Renal cortical epithelial cell (primary cell): ENCODE results near the gene WWOX. TPM values are rescaled to one million over a fixed set of nuclear protein-coding genes. Genes with fewer than 3 reads are reported as not detected.

Source experiments
- DNase-seq: peaks from one replicate; pipeline ENCODE4 v3.0.0-alpha.2; 2011; ENCODE audit warnings: low read depth
- total RNA-seq: library from RNA; depleted of rRNA; stranded (reverse); fragments of >200 nt; gene quantifications from 2 replicates; pipeline ENCODE4 v1.2.3, GENCODE V29; 2014

The WWOX gene
- total RNA-seq, 1 donor from 2014 or later, result 29.5 TPM

DNA sequence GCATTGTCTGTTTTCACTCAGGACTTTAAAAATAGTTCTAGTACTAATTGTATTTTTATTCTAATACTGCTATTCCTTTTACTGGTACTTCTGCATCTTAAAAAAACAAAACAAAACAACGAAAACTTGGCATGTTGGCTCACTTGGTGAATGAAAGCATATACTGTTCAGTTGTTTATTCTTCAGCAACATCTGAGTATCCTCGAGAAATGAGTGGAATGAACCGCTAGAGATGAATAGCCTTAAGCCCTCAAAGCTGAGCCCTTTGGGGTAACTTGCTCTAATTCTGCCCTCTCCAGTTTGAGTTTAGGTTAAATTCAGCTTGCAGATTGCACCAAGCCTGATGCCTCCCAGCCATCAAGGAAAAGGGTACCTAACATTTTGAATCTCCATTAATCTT, 126.5 kb downstream of the WWOX start:
- no peak for DNase-seq

DNA sequence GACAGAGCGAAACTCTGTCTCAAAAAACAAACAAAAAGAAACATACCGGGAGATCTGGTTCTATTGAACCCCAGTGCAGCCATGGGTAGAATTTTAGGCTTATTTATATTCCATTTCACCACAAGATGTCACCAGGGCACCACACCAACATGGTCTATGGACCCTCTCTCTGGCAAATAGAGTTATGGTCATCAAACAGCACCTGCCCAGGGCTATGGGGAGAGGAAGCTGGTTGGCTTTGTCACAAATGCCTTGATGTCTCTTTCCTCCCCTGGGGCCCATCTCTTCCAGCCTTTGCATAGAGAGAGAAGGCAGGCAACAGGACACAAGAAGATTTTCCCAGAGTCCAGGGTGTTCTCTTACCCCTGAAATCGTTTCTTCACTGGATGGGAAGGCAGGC, 128.4 kb downstream of the WWOX start:
- no peak for DNase-seq

DNA sequence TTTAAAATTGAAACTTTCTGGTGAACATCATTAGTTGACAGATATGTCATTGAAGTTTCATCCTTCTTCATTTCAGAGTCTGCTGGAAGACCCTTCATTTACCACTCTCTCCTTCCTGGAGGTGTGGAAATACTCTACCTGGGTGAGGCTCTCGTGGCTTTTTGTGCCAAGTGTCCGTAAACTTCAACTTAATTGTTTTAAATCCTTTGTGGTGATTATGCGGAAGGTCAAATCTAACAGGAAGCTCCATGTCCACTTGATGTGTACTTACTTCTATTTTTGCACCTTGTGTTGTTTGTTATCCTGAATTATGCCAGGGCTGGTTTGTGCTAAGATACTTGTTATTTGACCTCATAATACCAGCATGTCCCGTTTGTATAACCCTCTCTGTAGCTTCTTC, 129.2 kb downstream of the WWOX start:
- no peak for DNase-seq

DNA sequence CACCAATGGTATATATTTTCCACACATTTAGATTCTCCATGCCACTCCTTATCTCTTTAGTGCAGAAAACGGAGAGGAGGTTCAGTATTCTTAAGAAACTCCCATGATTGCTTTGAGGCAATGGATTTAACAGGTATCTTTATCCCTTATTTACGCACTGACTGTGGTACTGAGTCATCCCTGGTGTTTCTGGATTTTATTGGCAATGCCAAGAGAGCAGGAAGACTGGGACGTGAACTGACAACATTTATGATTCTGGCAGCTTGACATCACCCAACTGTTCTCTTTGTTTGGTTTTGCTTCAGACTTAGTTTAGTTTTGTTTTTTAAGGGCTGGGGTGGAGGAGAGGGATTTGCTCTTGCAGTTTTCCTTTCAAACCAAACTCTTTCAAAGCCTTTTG, 131.4 kb downstream of the WWOX start:
- no peak for DNase-seq

DNA sequence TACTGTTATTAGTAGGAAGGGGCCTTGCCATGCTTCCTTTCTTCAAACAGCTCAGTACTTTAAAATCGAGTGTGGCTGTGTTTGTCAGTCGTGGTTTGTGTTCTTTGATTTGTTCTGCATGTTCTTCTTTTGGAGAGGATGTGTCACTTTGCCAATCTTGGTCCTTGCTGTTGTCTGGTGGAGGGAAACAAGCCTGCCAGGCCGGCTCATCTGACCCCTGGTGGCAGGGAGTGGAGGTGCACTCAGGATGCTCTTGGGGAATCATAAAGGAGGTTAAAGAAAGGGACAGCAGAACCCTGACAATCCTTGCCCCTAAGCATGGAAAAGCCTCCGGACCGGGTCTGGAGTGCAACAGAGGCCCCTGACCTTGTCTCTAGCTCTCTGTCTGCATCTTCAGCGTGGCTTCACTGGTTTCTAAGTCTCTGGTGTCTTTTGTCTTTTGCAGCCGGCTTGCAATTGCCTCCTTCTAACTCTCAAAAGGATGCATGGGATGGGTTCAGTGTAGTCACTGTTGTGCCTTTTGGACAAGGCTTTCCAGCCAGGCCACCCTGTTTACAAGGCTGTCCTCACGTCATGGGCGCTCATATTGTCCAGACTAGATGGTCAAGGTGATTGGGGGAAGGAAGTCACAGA, 135.8 kb downstream of the WWOX start:
- DNase-seq, result peak; percentile 44

DNA sequence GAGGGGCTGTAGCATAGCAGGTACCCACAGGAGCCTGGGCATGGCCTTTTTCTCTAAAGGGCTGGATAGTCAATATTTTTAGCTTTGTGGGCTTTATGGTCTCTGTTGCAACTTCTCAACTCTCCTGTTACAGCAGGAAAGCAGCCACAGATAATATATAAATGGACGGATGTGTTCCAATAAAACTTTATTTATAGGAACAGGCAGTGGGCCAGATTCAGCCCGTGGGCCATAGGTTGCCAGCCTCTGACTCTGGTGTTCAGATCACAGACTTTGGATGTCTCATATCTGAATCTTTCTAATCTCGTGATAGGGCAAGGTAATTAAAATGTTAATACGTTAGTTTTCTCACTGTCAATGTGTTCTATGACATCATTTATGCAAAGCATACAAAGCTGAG, 136.4 kb downstream of the WWOX start:
- no peak for DNase-seq

DNA sequence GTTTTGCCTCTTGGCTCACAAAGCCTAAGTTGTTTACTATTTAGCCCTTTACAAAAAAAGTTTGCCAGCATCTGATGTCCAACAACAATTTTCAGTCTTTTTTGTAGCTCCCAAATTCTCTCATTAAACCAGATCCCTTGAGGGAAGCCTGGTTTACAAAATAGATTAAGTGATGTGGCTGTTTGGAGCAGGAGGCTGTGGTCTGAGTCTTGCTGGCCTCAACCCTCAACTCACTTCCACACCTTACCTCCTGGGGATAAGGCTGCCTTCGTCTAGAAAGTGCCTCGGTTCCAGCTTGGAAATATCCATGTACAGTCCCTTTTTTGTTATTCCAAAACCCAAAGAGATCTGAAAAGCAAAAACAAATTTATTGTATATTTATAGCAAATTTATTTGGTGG, 138.4 kb downstream of the WWOX start:
- no peak for DNase-seq

DNA sequence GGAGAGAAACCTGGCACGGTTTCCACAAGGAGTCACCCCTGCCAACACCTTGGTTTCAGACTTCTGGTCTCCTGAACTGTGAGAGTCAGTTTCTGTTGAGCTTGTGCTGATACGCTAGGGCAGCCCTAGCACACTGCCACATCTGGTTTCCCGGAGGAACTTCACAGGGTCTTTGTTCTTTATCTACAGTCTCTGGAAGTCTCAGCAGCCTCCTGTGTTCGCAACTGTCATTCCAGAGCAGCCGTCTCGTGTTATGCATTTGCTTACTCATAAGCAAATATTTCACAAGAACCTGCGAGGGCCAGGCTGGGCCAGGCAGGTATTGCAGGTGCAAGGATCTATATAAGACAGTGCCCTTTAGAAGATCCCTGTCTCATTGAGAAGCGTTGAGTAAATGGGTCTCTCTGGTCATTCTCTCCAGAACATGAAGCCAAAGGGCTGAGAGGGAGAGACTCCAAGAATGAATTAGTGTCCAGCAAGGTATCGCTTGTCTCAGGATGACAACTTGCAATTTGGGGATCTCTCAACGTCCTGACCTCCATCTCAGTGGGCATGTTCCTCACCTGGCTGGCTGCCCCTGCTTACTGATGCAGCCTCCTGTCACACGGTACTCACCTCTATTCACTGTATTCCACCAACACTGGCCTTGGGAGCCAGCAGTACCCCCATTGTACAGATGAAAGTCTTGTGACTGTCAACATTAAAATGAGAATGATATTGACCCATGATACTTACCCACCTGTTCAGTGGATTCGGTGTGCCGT, 141.2 kb downstream of the WWOX start:
- peak; percentile 44 for DNase-seq

DNA sequence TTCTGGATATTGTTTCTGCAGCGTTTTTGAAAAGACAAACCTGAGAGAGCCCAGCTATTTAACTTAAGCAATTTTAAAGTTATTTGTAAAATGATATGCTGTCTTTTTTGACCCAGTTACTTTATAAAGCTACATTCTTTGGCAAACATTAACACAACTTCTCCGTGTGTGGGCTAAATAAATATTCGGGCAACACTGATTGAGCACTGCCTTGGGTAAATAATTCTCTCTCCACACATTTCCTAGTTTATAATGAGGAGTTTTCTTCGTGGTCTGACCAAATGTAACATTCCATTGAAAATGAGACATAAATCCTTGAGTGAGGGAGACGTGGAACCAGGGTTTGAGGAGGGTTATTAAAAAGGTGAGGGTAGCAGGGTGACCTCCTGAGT, 142.8 kb downstream of the WWOX start:
- peak; percentile 80 for DNase-seq

DNA sequence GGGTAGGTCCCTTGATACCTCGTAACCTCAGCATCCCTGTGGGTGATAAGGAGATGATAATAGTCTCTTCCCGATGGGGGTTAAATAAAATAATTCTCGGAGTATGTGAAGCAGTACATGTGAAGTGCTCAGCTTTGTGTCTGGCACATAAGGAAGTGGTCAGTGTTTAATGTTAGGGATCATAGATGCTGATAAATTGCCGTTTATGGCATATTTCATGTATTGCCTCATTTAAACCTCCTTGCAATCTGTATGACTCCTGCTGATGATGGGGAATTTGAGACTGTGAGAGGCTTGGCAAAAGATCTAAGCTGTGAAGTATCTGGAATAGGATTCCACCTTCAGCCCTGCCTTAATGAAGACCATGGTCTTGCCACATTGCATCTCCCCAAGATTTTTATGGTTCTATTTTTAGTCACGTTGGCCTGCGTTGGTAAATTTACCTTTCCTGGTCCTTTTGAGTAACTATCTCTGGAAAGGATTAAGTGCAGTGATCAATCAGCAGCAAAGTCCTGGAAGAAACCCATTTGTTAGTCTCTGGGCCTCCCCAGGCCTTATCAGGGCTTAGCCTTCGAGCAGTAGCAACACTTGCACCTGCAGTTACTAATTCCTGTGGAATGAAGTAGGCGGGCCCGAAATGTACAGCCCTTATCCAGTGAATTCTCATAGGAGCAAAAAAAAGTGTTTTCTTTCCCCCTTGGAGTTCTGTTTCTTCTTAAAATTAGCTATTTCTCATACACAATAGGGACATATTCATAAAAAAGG, 144.9 kb downstream of the WWOX start:
- peak; percentile 36 for DNase-seq

DNA sequence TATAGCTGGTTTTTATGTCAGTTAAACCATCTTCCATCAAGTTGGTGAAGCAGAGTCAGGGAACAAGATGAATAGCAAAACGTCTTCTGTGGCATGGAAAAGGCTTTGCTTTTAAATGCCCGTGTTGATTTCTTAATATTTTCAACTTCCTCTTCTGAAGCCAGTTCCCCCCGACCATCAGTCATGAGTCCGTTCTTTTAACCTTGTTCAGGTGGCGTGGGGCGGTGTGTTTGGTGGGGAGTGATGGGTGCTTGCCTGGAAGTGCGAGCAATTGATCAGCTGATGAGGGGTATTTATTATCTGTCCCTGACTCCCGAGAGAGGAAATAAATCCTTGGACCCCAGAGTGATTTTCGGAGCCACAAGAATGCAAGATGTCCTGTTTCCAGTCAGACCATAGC, 147.1 kb downstream of the WWOX start:
- no peak for DNase-seq

DNA sequence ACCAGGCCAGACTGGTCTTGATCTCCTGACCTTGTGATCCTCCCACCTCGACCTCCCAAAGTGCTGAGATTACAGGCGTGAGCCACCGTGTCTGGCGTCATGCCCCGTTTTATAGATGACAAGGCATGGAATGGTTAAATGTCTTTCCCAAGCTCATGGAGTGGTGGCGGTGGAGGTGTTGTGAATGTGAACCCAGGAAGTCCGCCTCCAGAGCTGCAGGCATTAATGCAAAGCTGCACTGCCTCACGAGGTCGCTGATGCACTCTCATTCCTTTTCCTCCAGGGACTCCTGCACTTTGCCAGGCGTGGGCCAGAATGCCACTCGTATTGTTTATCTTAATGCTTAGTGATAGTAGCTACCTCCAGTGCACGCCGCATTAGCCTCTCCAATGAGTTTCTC, 149.6 kb downstream of the WWOX start:
- peak; percentile 70 for DNase-seq

DNA sequence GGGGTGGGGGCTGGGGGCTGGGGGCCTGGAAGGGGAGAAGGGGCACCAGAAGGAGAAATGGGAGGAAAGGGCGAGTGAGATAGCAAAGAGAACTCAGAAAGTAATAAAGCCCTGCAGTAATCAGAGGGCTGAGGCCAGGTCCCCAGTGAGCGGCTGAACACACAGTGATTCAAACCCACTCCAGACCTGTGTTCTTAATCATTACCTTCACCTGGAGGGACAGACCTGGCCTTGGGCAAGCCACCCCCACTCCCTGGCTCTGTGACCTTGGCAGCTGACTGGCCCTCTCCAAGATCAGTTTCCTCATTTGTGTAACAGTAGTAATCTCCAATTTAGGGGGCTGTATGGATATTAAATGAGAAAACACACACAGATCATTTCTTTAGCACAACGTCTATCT, 150.4 kb downstream of the WWOX start:
- DNase-seq, result peak; percentile 28

DNA sequence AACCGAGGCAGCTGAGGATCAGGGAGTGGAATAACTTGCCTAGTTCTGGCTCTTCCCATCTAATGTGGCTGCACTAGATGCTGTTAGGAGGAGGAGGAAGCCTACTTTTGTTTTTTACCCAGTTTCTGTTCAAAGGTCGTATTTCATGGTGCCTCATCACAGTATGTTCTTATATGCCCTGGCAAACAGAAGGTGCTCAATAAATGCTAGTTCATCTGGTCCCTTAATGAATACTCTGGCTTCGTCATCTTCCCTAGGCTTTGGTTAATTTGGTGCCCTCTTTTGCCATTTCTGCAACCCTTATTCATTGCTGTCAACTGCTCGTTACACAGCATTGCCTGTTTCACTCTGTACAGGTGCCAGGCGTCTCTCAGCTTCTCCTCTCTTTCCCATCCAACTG, 151.7 kb downstream of the WWOX start:
- no peak for DNase-seq

DNA sequence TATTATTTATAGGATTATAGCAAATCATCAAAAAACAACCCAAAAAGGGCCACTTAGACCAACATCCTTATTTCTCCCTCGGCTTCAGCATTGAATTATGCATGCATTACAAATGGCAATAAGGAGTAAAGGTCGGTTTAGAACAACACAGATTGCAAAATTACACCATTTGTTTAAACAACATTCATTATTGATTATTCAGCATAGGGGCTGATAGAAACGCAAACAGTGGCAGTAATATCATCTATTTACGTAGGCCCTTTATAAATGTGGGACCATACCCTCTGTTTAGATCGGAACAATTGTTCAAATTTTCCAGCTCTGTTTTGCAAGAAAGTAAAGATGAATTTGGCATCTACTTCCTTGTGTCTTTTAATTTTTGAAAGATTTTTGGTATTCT, 153.3 kb downstream of the WWOX start:
- no peak for DNase-seq

DNA sequence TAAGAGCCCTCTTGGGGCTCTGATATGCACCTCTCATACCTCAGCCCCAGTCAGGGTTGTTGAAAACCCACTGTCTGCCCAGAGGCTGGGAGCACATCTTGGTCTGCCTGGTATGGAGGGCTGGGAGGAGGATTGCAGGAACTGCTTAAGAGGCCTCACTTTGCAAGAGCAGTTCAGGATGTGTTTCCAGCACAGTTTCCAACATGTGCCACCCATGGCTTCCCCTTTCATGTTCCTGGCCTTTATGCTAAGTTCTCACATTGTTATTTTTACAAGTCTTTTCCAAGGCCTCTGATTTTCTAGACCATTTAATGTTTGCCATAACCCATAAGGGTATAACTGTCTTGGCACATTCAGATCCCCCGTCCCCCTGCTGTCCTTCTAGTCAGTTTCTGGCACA, 155.4 kb downstream of the WWOX start:
- no peak for DNase-seq

DNA sequence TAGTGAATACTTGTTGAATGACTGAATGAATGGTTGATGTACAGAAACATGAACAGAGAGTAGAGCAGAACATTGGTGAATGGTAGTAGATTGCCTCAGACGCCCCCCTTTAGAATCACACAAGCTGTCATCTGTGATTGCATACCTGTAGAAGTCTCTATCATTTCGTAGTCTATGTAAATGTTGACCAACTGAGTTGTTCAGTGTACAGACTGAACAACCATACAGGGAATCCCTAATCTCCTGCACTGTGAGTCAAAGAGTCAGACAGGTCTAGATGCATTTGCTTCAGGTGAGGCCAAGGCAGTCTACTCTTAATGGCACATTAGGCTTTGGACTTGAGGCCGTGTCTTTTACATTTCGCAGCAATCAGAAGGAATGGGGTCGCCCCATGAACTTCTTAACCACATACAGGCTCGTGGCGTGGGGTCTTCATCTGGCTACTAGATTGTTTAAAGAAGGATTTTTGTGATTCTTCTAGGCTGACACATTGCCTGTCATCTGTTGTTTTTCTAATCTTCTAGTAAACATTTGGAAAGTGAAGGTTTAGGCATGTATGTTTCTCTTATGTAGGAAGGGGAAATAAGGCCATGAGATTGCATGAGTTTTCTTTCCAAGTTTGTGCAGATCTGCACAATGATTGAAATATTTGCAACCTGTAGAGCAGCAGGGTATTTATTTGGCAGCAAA, 157.4 kb downstream of the WWOX start:
- no peak for DNase-seq

DNA sequence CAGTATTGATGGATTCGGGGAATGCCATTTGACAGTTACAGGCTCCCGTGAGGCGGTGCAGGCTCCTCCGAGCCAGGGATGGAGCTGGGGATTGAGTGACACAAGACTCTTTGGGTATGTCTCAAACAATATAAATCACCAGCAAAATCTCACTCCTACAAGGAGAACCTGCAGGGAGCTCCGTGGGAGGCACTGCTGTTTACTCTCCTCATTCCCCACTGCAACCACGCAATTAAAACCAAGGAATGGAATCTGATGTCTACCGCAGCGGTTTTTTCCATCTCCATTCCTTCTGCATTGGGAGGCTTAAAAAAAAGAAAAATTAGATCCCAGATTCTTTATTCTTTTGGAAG, 157.9 kb downstream of the WWOX start:
- DNase-seq, result peak; percentile 28

DNA sequence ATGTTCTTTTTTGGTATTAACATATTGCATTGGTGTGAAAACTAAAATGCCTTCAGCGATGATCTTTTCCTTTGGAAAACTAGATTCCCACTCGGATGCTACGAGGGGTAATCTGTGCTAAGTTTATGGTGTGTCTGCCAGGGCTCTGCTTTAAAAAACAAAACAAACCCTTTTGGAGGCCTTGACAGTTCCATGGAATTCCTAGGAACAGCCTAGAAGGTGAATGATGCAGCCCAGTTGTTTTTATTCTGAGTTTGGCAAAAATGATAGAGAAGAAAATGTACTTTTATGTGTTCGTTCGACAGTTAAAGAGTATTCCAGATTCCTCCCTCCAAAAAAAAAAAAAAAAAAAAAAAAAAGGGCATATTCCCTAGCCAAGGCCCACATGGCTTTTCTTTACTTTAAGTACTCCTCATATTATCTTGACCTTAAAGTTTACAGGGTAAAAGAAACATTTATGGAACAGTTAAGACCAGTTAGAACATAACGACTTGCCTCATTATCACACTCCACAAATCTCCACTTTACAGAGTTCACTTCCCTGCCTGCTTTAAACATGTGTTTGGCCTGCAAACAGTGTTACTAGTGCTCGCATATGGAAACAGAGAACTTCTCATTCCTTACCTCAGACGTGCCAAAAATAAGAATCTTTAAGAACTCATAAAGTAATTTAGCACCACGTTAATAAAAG, 159.1 kb downstream of the WWOX start:
- no peak for DNase-seq

DNA sequence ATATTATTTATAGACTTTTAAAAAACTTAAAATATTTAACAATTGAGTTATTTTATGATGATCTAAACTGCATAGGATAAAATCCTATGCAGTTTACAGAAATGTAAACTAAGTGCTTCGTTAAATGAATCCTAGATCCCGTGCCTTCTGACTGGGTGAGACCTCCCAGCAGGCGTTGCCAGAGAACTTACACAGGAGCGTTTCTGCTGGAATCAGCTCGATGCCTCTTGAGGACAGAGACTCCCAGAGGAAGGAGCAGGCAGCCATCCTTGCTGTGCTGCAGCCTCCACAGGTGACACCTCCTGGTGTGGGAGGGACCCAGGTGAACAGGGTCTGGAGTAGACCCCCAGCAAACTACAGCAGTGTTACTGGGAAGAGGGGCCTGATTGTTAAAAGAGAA, 160.4 kb downstream of the WWOX start:
- peak; percentile 22 for DNase-seq

DNA sequence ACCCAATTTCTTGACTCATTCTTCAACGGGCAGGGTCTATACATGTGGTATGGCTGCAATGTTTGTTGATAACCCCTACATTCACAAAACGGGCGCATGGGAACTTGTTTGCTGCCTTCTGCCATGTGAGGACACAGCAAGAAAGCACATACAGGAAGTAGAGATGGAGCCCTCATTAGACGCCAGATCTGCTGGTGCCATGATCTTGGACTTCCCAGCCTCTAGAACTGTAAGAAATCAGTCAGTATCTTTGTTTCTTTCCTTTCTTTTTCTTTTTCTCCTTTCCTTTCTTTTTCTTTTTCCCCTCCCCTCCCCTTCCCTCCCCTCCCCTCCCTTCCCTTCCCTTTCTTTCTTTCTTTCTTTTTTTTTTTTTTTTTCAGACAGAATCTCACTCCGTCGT, 165.2 kb downstream of the WWOX start:
- no peak for DNase-seq

DNA sequence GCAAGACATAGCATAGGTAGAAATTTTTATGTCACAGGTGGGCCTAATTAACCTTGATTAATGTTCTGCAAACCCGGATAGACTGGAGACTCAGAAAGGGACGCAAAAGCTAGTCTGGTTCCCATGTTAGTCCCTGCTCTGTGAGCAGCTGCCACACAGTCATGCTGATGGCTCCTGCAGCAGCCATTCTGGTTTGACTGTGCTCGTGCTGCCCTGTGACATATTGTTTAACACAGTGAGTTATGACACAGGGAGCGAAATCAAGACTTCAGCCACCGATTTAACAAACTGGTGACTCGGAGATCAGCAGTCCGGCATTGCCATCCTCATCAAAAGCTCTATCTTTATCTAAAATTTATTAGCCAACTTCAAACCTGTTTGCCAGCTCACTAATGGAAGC, 169.8 kb downstream of the WWOX start:
- DNase-seq, result no peak
